Stimulated activated naive CD8-positive, alpha-beta T cell treated with anti-CD3 and anti-CD28 coated beads, Interleukin-15, Interleukin-2, amounts not matched to agents 100 ng/mL and 50 ng/mL, for 24 hours (primary cell): ENCODE data around the gene OR10H5.
"Not testable (repeated sequence)": the region's sequence is repeated elsewhere in the genome, so short reads cannot be mapped to it uniquely, and the experiment has no call there.

Experiments used
- H3K27ac Mint-ChIP-seq: one replicate; pipeline ENCODE4 v1.8.0; 2021; ENCODE audit warnings: mild to moderate bottlenecking, mixed read lengths
- H3K27me3 Mint-ChIP-seq: one replicate; pipeline ENCODE4 v1.8.0; 2021; ENCODE audit warnings: mixed read lengths
- H3K36me3 Mint-ChIP-seq: one replicate; pipeline ENCODE4 v1.8.0; 2021; ENCODE audit warnings: low read depth, mixed read lengths
- H3K4me1 Mint-ChIP-seq: one replicate; pipeline ENCODE4 v1.8.0; 2021; ENCODE audit warnings: low read depth, mixed read lengths
- H3K4me3 Mint-ChIP-seq: one replicate; pipeline ENCODE4 v1.8.0; 2021; ENCODE audit warnings: mild to moderate bottlenecking, mixed read lengths
- H3K9me3 Mint-ChIP-seq: one replicate; pipeline ENCODE4 v1.8.0; 2021; ENCODE audit warnings: mixed read lengths

Gene OR10H5

DNA sequence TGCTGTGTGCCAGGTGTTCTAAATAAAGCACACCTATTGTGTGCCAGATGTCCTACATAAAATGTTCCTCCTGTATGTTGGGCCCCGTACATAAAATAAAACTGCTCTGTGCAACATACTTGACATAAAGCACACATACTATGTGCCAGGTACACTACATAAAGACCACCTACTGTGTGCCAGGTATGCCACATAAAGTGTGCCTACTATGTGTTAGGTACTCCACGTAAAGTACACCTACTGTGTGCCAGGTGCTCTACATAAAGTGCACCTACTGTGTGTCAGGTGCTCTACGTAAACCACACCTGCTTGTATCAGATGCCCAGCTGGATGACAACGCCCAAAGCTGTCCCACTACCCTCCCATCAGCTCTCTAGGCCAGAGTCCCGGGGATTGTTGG, 5.8 kb upstream of the OR10H5 start:
- H3K36me3 Mint-ChIP-seq: no peaks in the 10 kb centered on the region
- no peaks in the 10 kb centered on the region for H3K27me3 Mint-ChIP-seq
- no peaks in the 10 kb centered on the region for H3K9me3 Mint-ChIP-seq
- H3K27ac Mint-ChIP-seq: no peak overlapping the region
- H3K4me1 Mint-ChIP-seq: no peaks in the 10 kb centered on the region
- H3K4me3 Mint-ChIP-seq: no peak overlapping the region

DNA sequence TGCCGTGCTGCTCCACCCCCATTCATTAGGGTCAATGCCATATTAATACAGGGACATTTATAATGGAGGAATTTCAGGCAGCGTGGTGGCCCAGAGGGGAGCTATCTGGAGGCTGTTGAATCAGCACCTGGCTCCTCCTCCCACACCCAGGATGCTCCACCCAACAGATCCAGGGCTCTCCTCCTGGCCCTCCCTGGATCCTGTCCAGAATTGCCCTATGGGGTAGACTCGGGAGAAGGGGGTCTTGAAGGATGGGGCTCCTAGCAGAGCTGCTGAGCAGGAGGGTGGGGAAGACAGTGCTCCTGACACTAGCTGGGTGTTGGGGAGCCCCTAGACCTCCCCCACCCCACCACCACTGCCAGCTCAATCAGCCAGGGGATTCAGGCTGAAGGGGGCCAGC, 5.2 kb upstream of the OR10H5 start:
- H3K4me1 Mint-ChIP-seq: no peaks in the 10 kb centered on the region
- no peaks in the 10 kb centered on the region for H3K9me3 Mint-ChIP-seq
- H3K4me3 Mint-ChIP-seq: no peak overlapping the region
- H3K36me3 Mint-ChIP-seq: no peaks in the 10 kb centered on the region
- H3K27me3 Mint-ChIP-seq: peaks cover 2% of the 10 kb centered on the region
- H3K27ac Mint-ChIP-seq: no peak overlapping the region

DNA sequence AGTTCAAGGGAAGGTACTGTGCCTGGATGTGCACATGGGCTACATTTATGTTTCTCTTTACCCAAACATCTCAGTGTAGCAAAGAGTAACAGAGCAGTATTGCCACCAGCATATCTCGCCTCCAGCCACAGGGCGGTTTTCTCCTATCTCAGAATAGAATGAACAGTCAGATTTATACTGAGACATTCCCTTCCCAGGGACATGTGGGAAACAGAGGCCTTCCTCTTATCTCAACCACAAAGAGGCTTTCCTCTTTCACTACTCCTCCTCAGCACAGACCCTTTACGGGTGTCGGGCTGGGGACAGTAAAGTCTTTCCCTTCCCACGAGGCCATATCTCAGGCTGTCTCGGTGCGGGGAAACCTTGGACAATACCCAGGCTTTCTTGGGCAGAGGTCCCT, 4.6 kb upstream of the OR10H5 start:
- not testable (repeated sequence) for H3K27me3 Mint-ChIP-seq, H3K27ac Mint-ChIP-seq, H3K4me1 Mint-ChIP-seq, H3K9me3 Mint-ChIP-seq, H3K4me3 Mint-ChIP-seq, H3K36me3 Mint-ChIP-seq

GRCh38 chr19:15788594-15789270, 1.3 kb downstream of the OR10H5 start:
- no peaks in the 10 kb centered on the region for H3K9me3 Mint-ChIP-seq
- H3K36me3 Mint-ChIP-seq: no peaks in the 10 kb centered on the region
- H3K27ac Mint-ChIP-seq: no peak overlapping the region
- H3K4me3 Mint-ChIP-seq: no peak overlapping the region
- peaks cover 13% of the 10 kb centered on the region for H3K27me3 Mint-ChIP-seq
- no peaks in the 10 kb centered on the region for H3K4me1 Mint-ChIP-seq

DNA sequence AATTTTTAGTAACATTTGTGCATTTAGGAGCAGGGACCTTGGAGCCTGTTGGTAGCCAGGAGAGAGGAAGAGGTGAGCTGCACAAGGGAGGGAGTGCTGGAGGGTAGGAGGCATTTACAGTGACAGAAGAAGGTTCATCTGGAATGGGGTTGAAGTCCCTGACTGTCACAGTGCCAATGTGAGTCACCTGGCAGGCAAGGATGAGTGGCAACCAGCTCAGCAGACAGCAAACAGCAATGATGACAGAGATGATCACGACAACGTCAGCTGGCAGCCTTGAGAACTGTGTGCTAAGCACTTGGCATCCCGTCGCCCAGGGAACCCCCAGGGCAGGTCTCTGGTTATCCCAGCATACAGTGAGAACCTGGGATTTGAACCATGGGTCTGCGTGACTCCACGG, 2.6 kb downstream of the OR10H5 start:
- Mint-ChIP-seq H3K27ac (no peak overlapping the region), H3K36me3 (no peaks in the 10 kb centered on the region), H3K4me3 (no peak overlapping the region), H3K27me3 (peaks cover 16% of the 10 kb centered on the region), H3K4me1 (no peaks in the 10 kb centered on the region), H3K9me3 (no peaks in the 10 kb centered on the region)

GRCh38 chr19:15794279-15794678, 6.8 kb downstream of the OR10H5 start:
- not testable (repeated sequence) for H3K27ac Mint-ChIP-seq, H3K36me3 Mint-ChIP-seq, H3K9me3 Mint-ChIP-seq, H3K4me3 Mint-ChIP-seq, H3K4me1 Mint-ChIP-seq
- peaks cover 14% of the 10 kb centered on the region for H3K27me3 Mint-ChIP-seq

- H3K9me3 Mint-ChIP-seq: no peaks in the 10 kb centered on the region
- H3K4me1 Mint-ChIP-seq: peaks cover 12% of the 10 kb centered on the region
- H3K27me3 Mint-ChIP-seq: peaks cover 13% of the 10 kb centered on the region
- no peak overlapping the region for H3K27ac Mint-ChIP-seq
- H3K4me3 Mint-ChIP-seq: no peak overlapping the region
- H3K36me3 Mint-ChIP-seq: no peaks in the 10 kb centered on the region
Observed at GRCh38 chr19:15810335-15810734, 22.9 kb downstream of the OR10H5 start.

DNA sequence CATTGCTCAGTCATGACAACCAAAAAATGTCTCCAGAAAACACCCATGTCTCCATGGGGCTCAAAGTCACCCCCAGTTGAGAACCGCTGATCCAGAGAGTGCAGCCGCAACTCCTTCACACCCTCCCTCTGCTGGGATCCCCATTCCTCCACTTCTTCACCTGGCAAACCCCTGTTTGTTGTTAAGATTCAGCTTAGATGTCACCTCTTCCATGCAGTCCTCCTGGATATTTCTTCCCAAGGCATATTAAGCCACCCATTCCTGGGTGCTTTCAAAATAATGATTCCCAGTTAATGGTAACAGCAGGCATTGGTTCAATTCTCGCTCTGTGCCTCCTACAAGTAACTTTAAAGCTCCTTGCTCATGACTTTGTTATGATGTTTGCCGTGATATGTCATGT, 24.0 kb downstream of the OR10H5 start:
- no peak overlapping the region for H3K27ac Mint-ChIP-seq
- no peak overlapping the region for H3K4me3 Mint-ChIP-seq
- no peaks in the 10 kb centered on the region for H3K9me3 Mint-ChIP-seq
- H3K4me1 Mint-ChIP-seq: peaks cover 12% of the 10 kb centered on the region
- peaks cover 13% of the 10 kb centered on the region for H3K27me3 Mint-ChIP-seq
- no peaks in the 10 kb centered on the region for H3K36me3 Mint-ChIP-seq

DNA sequence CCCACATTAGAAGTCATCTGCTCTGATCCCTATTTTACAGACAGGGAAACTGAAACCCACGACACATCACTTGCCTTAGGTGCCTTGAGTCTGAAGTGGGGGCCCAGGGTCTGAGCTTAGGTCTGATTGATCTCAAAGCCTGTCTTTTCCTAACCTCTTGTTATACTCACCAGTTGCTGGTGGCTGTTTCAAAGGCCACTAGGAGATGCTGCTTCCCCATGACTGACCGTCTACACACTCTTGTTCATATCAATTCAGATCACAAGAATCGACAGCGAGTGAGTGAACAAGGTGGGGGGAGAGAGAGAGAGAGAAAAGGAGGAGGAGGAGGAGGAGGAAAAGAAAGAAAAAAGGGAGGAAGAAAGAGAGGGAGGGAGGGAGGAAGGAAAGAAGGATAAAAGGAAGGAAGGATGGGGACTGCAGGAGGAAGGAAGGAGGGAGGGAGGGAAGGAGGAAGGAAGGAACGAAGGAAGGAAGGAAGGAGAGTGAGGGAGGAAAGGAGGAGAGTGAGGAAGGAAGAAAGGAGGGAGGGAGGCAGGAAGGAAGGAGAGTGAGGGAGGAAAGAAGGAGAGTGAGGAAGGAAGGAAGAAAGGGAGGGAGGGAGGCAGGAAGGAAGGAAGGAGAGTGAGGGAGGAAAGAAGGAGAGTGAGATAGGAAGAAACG, 24.7 kb downstream of the OR10H5 start:
- peaks cover 12% of the 10 kb centered on the region for H3K4me1 Mint-ChIP-seq
- no peak overlapping the region for H3K4me3 Mint-ChIP-seq
- peaks cover 13% of the 10 kb centered on the region for H3K27me3 Mint-ChIP-seq
- no peaks in the 10 kb centered on the region for H3K9me3 Mint-ChIP-seq
- H3K27ac Mint-ChIP-seq: no peak overlapping the region
- H3K36me3 Mint-ChIP-seq: no peaks in the 10 kb centered on the region

- H3K4me3 Mint-ChIP-seq: no peak overlapping the region
- H3K36me3 Mint-ChIP-seq: no peaks in the 10 kb centered on the region
- H3K27ac Mint-ChIP-seq: no peak overlapping the region
- H3K9me3 Mint-ChIP-seq: no peaks in the 10 kb centered on the region
- peaks cover 12% of the 10 kb centered on the region for H3K4me1 Mint-ChIP-seq
- H3K27me3 Mint-ChIP-seq: peaks cover 9% of the 10 kb centered on the region
Observed at GRCh38 chr19:15813916-15814315, 26.5 kb downstream of the OR10H5 start.

DNA sequence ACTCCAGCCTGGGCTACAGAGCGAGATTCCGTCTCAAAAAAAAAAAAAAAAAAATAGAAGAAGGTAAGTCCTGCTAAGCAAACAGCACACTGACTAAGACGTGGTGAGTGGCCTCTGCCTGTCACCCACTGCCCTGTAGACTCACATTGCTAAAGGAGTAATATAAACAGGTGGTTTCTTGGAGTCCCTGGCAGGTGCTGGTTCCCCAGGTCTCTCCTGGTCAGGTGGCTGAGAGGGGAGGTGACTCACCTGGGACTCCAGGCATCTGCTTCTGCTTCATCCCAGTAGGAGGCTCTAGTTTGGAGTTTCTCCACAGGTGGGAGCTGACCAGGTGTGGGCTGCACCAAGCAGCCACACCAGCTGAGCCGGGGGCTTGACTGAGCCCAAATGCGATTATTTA, 27.8 kb downstream of the OR10H5 start, which contains the start of gene OR10H1:
OR10H1 (minus strand) TSS at position 359 of the 400 bp plus-strand sequence. CDS start 7,627 bp downstream, outside the sequence.
- Mint-ChIP-seq H3K27ac (no peak within 1 kb of the TSS), H3K36me3 (no peaks in the 10 kb centered on the region), H3K4me1 (peaks cover 12% of the 10 kb centered on the region), H3K9me3 (no peaks in the 10 kb centered on the region), H3K4me3 (no peak within 1 kb of the TSS), H3K27me3 (peaks cover 13% of the 10 kb centered on the region)

- H3K27me3 Mint-ChIP-seq: peaks cover 4% of the 10 kb centered on the region
- H3K36me3 Mint-ChIP-seq: no peaks in the 10 kb centered on the region
- no peaks in the 10 kb centered on the region for H3K9me3 Mint-ChIP-seq
- no peak overlapping the region for H3K27ac Mint-ChIP-seq
- H3K4me3 Mint-ChIP-seq: no peak overlapping the region
- no peaks in the 10 kb centered on the region for H3K4me1 Mint-ChIP-seq
Observed at GRCh38 chr19:15820646-15821045, 33.2 kb downstream of the OR10H5 start.

GRCh38 chr19:15825753-15826152, 38.3 kb downstream of the OR10H5 start:
- H3K4me1 Mint-ChIP-seq: no peaks in the 10 kb centered on the region
- no peaks in the 10 kb centered on the region for H3K36me3 Mint-ChIP-seq
- no peaks in the 10 kb centered on the region for H3K9me3 Mint-ChIP-seq
- H3K27ac Mint-ChIP-seq: no peak overlapping the region
- H3K4me3 Mint-ChIP-seq: no peak overlapping the region
- no peaks in the 10 kb centered on the region for H3K27me3 Mint-ChIP-seq

- Mint-ChIP-seq H3K4me3 (no peak overlapping the region), H3K9me3 (no peaks in the 10 kb centered on the region), H3K4me1 (no peaks in the 10 kb centered on the region), H3K27me3 (no peaks in the 10 kb centered on the region), H3K27ac (no peak overlapping the region), H3K36me3 (no peaks in the 10 kb centered on the region)
Observed at GRCh38 chr19:15828121-15828610, 40.7 kb downstream of the OR10H5 start.

DNA sequence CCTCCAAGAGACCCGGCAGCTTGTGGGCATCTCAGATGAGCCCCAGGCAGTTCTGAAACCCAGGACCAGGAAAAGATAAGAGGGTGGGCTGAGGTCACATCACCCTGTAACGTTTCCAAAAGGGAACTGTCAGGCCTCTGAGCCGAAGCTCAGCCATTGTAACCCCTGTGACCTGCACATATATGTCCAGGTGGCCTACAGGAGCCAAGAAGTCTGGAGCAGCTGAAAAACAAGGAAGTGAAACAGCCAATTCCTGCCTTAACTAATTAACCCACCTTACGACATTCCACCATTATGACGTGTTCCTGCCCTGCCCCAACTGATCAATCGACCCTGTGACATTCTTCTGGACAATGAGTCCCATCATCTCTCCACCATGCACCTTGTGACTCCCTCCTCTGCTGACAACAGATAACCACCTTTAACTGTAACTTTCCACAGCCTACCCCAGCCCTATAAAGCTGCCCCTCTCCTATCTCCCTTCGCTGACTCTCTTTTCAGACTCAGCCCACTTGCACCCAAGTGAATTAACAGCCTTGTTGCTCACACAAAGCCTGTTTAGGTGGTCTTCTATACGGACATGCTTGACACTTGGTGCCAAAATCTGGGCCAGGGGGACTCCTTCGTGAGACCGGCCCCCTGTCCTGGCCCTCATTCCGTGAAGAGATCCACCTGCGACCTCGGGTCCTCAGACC, 41.3 kb downstream of the OR10H5 start:
- H3K4me3 Mint-ChIP-seq, H3K36me3 Mint-ChIP-seq, H3K9me3 Mint-ChIP-seq, H3K27ac Mint-ChIP-seq, H3K4me1 Mint-ChIP-seq, H3K27me3 Mint-ChIP-seq: not testable (repeated sequence)
